ENCODE measurements around the gene EGFLAM. TPM values are rescaled to one million over a fixed set of nuclear protein-coding genes. Genes with fewer than 3 reads are reported as not detected.

The EGFLAM gene
- total RNA-seq: 8.9 TPM
- long read RNA-seq, full-length matches to known transcripts: 2 of 5 reads
- long read RNA-seq, partial matches to known transcripts: 2 of 5 reads
- long read RNA-seq, other reads (novel, unspliced or antisense): 1 of 5 reads

- peak; percentile 45 for TF ChIP-seq CTCF (IDR thresholded peaks at IDR 0.05; ENCODE audit: borderline replicate concordance)
- intact Hi-C loops (cut with micrococcal nuclease): no loop called here
- peak; percentile 46 for DNase-seq
- Histone ChIP-seq H3K36me3 (no peaks in the 10 kb centered on the region), H3K9me3 (replicated peaks) (no peaks in the 10 kb centered on the region), H3K4me1 (peaks cover 28% of the 10 kb centered on the region), H3K27ac (replicated peaks) (peak within 1 kb of the TSS; percentile 81), H3K4me3 (peak within 1 kb of the TSS; percentile 72), H3K27me3 (ENCODE audit: low read depth) (peaks cover 97% of the 10 kb centered on the region)
Observed at GRCh38 chr5:38258319-38259061, at the start of gene EGFLAM. Gene EGFLAM (plus strand): TSS chr5:38258559. CDS start chr5:38258755, 196 bp downstream.

DNA sequence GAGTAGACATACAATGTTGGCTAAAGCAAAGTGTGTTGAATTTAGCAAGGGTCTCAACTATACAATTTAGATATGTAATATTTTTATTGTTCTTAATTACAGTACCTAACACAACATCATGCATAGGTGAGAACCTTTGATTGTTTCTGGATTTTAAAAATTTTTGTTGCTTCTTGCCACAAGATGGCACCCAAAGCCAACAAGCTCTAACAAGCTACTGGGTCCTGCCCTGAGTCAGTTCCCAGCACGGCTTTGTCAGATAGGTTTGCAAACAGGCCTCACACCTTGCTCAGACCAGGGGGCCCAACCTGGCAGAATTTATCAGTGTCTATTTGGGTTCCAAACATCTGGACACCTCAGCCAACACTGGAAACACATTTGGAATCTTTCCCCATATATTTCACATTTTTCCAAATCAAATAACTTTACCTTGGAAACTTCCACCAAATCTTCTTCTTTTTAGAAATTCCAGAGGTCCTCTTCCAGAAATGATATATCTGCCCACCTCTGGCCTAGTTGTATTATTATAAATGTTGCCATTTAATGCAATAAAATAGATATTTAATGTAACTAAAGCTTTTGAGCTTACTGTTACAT, 49.5 kb upstream of the EGFLAM start:
- no peaks in the 10 kb centered on the region for H3K36me3 ChIP-seq
- peaks cover 49% of the 10 kb centered on the region for H3K27me3 ChIP-seq (ENCODE audit: low read depth)
- TF ChIP-seq CTCF (IDR thresholded peaks at IDR 0.05; ENCODE audit: borderline replicate concordance): peak; percentile 59
- no peak overlapping the region for H3K27ac ChIP-seq (replicated peaks)
- no peak for DNase-seq
- H3K9me3 ChIP-seq (replicated peaks): peaks cover 3% of the 10 kb centered on the region
- H3K4me1 ChIP-seq: no peaks in the 10 kb centered on the region
- intact Hi-C loops (cut with micrococcal nuclease): no loop called here
- no peak overlapping the region for H3K4me3 ChIP-seq

DNA sequence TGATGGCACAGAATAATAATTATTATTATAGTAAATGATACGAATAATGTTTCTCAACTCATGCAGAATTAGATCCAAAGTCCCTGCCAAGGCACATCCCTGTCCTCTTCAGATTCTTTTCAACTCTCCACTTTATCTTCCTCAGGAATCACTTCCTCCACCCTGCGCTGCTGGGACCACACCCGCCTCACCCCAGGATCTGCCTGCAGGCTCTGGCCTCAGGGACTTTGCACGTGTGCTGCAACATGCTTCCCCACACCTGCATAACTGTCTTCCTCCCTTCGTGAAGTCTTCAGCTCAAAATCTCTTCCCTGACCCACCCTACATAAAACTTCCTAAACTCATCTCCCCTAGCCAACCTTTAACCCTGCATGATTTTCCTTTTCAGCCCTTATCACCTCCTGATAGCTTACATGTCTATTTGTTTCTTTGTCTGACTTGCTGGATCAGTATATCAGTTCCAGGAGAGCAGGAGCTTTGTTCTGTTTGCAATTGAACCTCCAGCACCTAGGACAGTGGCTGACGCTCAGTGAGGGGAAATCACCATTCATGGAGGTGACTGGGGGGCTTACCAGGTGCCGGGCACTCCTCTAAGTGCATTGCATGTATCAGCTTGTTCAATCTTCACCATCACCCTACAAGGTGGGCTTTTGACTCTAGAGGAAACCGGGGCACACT, 47.5 kb upstream of the EGFLAM start:
- intact Hi-C loops (cut with micrococcal nuclease): no loop called here
- Histone ChIP-seq H3K27me3 (ENCODE audit: low read depth) (peaks cover 42% of the 10 kb centered on the region), H3K36me3 (no peaks in the 10 kb centered on the region), H3K27ac (replicated peaks) (no peak overlapping the region), H3K4me1 (no peaks in the 10 kb centered on the region), H3K9me3 (replicated peaks) (peaks cover 3% of the 10 kb centered on the region), H3K4me3 (no peak overlapping the region)
- TF ChIP-seq CTCF (IDR thresholded peaks at IDR 0.05; ENCODE audit: borderline replicate concordance): no peak
- no peak for DNase-seq

DNA sequence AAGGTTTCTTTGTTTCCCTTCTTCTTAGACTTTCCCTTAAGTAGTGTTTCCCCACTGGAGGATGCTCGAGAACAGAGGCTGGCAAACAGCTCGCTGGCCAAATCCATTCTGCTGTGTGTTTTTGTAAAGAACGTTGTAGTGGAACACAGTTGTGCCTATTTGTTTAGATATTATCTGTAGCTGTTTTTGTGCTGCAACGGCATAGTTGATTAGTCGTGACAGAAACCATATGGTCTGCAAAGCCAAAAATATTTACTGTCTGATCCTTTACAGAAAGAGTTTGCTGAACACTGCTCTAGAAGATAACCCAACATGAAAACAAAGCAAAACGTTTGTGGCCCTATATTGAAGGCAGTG, 47.0 kb upstream of the EGFLAM start:
- Histone ChIP-seq H3K9me3 (replicated peaks) (peaks cover 3% of the 10 kb centered on the region), H3K36me3 (no peaks in the 10 kb centered on the region), H3K27ac (replicated peaks) (no peak overlapping the region), H3K27me3 (ENCODE audit: low read depth) (peaks cover 40% of the 10 kb centered on the region), H3K4me1 (no peaks in the 10 kb centered on the region), H3K4me3 (no peak overlapping the region)
- no peak for DNase-seq
- TF ChIP-seq CTCF (IDR thresholded peaks at IDR 0.05; ENCODE audit: borderline replicate concordance): no peak
- intact Hi-C loops (cut with micrococcal nuclease): no loop called here

DNA sequence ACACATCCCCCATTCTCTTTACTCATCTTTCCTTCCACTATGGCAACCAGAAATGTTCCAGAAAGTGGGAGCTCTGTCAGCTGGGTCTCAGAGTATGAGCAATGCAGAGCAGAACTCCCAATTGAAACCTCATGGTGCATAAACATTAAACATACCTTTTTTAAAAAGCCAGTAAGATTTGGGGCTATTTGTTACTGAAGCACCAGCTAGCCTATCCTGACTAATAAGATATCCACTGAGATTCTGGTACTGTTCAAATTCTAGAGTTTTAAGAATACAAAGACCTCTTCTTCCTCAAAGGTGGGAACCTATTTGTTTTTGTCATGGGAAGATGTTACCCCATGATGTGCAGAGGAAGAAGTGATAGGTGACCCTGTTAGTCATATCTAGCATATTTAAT, 46.1 kb upstream of the EGFLAM start:
- DNase-seq: no peak
- H3K4me3 ChIP-seq: no peak overlapping the region
- no peak for TF ChIP-seq CTCF (IDR thresholded peaks at IDR 0.05; ENCODE audit: borderline replicate concordance)
- intact Hi-C loops (cut with micrococcal nuclease): no loop called here
- peaks cover 3% of the 10 kb centered on the region for H3K9me3 ChIP-seq (replicated peaks)
- H3K27ac ChIP-seq (replicated peaks): no peak overlapping the region
- no peaks in the 10 kb centered on the region for H3K4me1 ChIP-seq
- no peaks in the 10 kb centered on the region for H3K36me3 ChIP-seq
- H3K27me3 ChIP-seq (ENCODE audit: low read depth): peaks cover 42% of the 10 kb centered on the region

Measured in left ventricle myocardium inferior (tissue), 1 donor.